ENCODE data around the gene MAGIX. TPM values are rescaled to one million over a fixed set of nuclear protein-coding genes. Genes with fewer than 3 reads are reported as not detected.

Gene MAGIX
- total and polyA plus RNA-seq, 2 of the 4 experiments (the other 2 are of a cell fraction): 0.72 to 1.1 TPM

DNA sequence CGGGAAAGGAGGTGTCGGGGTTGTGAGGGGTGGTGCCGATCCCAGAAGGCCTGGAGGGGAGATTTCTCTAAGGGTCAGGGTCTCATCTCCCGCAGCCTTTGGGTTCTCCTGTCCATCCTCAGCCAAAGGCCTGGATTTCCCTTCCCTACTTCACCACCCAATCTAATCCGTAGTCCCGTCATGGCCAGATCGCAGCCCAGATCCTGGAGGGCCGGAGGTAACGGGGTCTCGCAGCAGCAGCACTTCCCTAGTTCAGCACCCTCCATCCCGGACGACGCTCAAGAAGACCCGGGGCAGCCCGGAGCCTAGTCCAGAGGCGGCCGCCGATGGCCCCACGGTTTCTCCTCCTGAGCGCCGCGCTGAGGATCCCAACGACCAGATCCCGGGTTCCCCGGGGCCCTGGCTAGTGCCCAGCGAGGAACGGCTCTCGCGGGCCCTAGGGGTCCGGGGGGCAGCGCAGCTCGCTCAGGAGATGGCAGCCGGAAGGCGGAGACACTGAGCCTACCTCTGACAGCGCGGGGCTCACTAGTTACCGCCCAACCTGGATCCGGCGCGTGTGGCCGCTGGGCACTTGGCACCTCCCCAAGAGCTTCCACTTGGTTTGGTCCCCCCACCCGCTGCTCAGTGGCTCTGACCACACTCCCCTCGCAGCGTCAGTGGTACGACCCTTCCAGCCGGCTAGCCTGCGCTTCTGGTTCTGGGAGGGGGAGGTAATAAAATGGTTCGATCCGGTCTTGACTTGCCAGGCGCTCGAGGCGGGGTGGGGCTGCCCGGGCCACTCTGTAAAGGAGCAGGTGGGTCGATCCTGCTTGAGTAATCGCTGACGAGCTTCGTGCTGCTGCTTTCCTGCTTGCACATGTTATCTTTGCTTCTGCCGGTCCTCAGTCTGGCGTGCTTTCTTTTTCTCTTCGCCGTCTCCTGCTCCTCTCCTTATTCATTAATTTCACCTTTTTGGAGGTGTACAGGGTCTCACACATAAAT, 3.6 kb downstream of the MAGIX start (continued):
- TF ChIP-seq, protein P1, sequence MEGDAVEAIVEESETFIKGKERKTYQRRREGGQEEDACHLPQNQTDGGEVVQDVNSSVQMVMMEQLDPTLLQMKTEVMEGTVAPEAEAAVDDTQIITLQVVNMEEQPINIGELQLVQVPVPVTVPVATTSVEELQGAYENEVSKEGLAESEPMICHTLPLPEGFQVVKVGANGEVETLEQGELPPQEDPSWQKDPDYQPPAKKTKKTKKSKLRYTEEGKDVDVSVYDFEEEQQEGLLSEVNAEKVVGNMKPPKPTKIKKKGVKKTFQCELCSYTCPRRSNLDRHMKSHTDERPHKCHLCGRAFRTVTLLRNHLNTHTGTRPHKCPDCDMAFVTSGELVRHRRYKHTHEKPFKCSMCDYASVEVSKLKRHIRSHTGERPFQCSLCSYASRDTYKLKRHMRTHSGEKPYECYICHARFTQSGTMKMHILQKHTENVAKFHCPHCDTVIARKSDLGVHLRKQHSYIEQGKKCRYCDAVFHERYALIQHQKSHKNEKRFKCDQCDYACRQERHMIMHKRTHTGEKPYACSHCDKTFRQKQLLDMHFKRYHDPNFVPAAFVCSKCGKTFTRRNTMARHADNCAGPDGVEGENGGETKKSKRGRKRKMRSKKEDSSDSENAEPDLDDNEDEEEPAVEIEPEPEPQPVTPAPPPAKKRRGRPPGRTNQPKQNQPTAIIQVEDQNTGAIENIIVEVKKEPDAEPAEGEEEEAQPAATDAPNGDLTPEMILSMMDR (conservative IDR thresholded peaks at IDR 0.05; ENCODE audit: low read depth, low read length): no peak
- TF ChIP-seq MAFK (IDR thresholded peaks at IDR 0.05; ENCODE audit: low read depth, low read length) (no peak), MAZ (IDR thresholded peaks at IDR 0.05; ENCODE audit: borderline replicate concordance, low read depth, low read length) (no peak), RAD21 (IDR thresholded peaks at IDR 0.05; ENCODE audit: low read length) (no peak), RCOR1 (IDR thresholded peaks at IDR 0.05; ENCODE audit: insufficient replicate concordance, low read length) (no peak), POLR2A (IDR thresholded peaks at IDR 0.05; ENCODE audit: low read depth, low read length) (no peak), MXI1 (IDR thresholded peaks at IDR 0.05; ENCODE audit: borderline replicate concordance, low read depth, low read length) (no peak), FOS (IDR thresholded peaks at IDR 0.05; ENCODE audit: low read depth, low read length) (no peak)
